Small intestine (tissue), 7 donors: ENCODE data around the gene CCL1. TPM values are rescaled to one million over a fixed set of nuclear protein-coding genes. Genes with fewer than 3 reads are reported as not detected.

Experiments
- DNase-seq, 2 donors: peaks; one replicate each; pipeline versions ENCODE4 v3.0.0 to v3.0.0-alpha.2; 2013
- FAIRE-seq: peaks from 2 replicates; lab custom pipeline; 2012; peaks lifted over from hg19 to GRCh38; lab: Jason Lieb, UNC
- H3K27ac ChIP-seq, 3 donors: one replicate each; pipeline ENCODE4 v1.5.1; 2013; ENCODE audit warnings: low read length in 2 of 3, mild to moderate bottlenecking in 2 of 3, control low read depth in 1 of 3, inconsistent platforms in 1 of 3, low read depth in 1 of 3, moderate library complexity in 1 of 3
- H3K27me3 ChIP-seq, 3 donors: one replicate each; pipeline ENCODE4 v1.6.1; 2013; ENCODE audit warnings: low read length in 3 of 3, inconsistent platforms in 1 of 3; ENCODE audit not compliant: control insufficient read depth in 3 of 3, insufficient read depth in 3 of 3
- H3K36me3 ChIP-seq, 3 donors: one replicate each; pipeline ENCODE4 v1.6.1; 2013; ENCODE audit warnings: low read length in 3 of 3, inconsistent platforms in 1 of 3, low read depth in 1 of 3, mild to moderate bottlenecking in 1 of 3, moderate library complexity in 1 of 3; ENCODE audit not compliant: control insufficient read depth in 3 of 3, insufficient read depth in 2 of 3
- H3K4me1 ChIP-seq, 3 donors: one replicate each; pipeline ENCODE4 v1.6.1; 2013; ENCODE audit warnings: low read length in 2 of 3, inconsistent platforms in 1 of 3, low read depth in 1 of 3, mild to moderate bottlenecking in 1 of 3, moderate library complexity in 1 of 3; ENCODE audit not compliant: control insufficient read depth in 3 of 3, insufficient read depth in 2 of 3
- H3K4me3 ChIP-seq, 3 donors: one replicate each; pipeline ENCODE4 v1.5.1; 2013; ENCODE audit warnings: low read length in 3 of 3, control low read depth in 1 of 3, inconsistent platforms in 1 of 3, low read depth in 1 of 3, mild to moderate bottlenecking in 1 of 3, moderate library complexity in 1 of 3
- H3K9me3 ChIP-seq, 2 donors: one replicate each; pipeline ENCODE4 v1.6.1; 2013; ENCODE audit warnings: low read depth in 1 of 2, low read length in 1 of 2; ENCODE audit not compliant: control insufficient read depth in 2 of 2, insufficient read depth in 1 of 2
- WGBS, 3 donors: extraction: QIAGEN DNeasy Blood & Tissue Kit; methylation state at CpG; one replicate each; pipeline ENCODE4 v1.1.7; 2013; 5-methylcytosine and 5-hydroxymethylcytosine counted together
- polyA plus RNA-seq, 4 donors: library from polyadenylated mRNA; stranded (reverse) in 3 of 4; unstranded in 1 of 4; fragments of 200-250 nt in 3 of 4; fragments of 120-200 nt in 1 of 4; gene quantifications; one replicate each; pipeline versions ENCODE4 v1.2.1 to v1.2.3, GENCODE V29; 2013
- donor health status: healthy with polysubstance abuse.
- donor health status: control.
- donor health status: control.
- donor health status: Bipolar disorder and iron deficiency.
- donor health status: healthy.

Gene CCL1
- polyA plus RNA-seq, 4 donors: not detected

DNA sequence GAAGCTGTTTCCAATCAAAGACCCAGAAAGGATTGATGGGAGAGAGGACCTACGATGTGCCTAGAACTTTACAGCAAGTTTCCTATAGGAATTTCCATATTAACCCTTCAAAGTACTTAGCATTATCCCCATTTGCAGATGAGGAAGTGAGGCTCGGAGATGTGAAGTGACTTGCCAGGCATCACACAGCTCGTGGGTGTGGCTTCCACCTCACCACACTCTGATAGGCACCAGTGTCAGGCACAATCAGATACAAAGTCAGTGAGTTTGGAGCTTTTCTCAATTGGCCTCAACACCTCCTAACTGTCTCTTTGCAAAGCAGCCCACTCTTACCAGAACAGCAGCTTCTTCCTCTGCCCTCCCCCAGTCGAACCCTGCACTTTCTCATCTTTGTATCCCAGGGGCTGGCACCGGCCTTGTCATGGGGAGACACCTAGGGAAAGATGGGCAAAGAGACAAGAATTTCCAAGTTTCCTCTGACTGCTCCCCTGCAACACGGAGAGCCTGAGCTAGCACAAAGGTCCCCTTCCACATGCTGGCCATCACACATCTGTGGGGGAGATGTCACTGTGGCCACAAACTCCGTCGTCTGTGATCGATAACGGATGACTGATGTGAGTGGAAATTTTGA, 37.4 kb upstream of the CCL1 start:
- Histone ChIP-seq H3K27ac (no peak overlapping the region), H3K4me3 (no peak overlapping the region), H3K9me3 (no peaks in the 10 kb centered on the region), H3K36me3 (no peaks in the 10 kb centered on the region), H3K27me3 (peaks cover 0 to 2% (median 1%) of the 10 kb centered on the region in 3 donors), H3K4me1 (no peaks in the 10 kb centered on the region)
- WGBS, 3 donors: 63 to 72% (median 67%) methylated on average over 10 of the region's 10 CpGs
- FAIRE-seq (no peak), DNase-seq (no peak)

- H3K4me1 ChIP-seq: no peaks in the 10 kb centered on the region
- H3K36me3 ChIP-seq: no peaks in the 10 kb centered on the region
- no peak for DNase-seq
- no peak overlapping the region for H3K4me3 ChIP-seq
- H3K27me3 ChIP-seq: peaks cover 0 to 2% (median 1%) of the 10 kb centered on the region in 3 donors
- no peak for FAIRE-seq
- no peaks in the 10 kb centered on the region for H3K9me3 ChIP-seq
- WGBS, 3 donors: 41 to 63% (median 54%) methylated on average over 1 of the region's 1 CpG
- no peak overlapping the region for H3K27ac ChIP-seq
Observed at GRCh38 chr17:34399725-34400124, 36.7 kb upstream of the CCL1 start.

- DNase-seq (no peak), FAIRE-seq (no peak)
- Histone ChIP-seq H3K9me3 (no peaks in the 10 kb centered on the region), H3K36me3 (no peaks in the 10 kb centered on the region), H3K27me3 (peaks cover 0 to 2% (median 1%) of the 10 kb centered on the region in 3 donors), H3K4me1 (no peaks in the 10 kb centered on the region), H3K4me3 (no peak overlapping the region), H3K27ac (no peak overlapping the region)
- 19 to 42% (median 27%) methylated on average over 2 of the region's 2 CpGs for WGBS, 3 donors
Observed at GRCh38 chr17:34398990-34399389, 36.0 kb upstream of the CCL1 start.

DNA sequence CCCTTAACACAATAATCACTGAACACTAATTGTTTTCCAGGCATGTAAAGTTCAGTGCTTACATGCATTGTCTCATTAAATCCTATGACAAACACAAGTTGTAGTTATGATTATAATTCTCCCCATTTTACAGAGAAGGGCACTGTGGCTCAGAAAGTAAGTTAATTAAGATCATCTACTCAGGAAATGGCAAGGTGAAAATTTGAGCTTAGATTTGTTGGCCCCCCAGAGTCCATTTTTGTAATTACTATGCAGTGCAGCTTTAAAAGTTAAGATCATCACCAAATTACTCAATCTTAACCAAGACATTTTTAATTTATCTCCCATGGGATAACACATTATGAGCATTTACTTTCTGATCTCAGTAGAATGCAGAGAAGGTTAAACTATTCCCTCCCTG, 34.2 kb upstream of the CCL1 start:
- H3K4me1 ChIP-seq: no peaks in the 10 kb centered on the region
- FAIRE-seq: no peak

DNA sequence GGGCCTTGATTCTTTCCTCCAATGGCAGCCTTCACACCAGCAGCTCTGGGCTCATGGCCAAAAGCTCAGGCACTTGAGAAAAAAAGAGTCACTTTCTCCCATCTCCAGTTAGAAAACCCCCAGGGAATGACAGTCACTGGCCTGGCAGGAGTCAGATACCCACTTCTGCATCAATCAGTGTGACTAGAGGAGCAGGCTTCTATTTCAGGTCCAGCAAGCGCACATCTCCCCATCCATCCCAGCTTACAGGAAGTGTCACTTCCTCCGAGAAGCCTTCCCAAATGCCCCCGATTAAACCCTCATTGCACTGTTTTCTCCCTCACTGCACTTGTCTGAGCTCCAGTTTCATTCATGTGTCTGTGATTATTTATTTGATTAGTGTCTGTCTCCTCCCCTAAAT, 30.4 kb upstream of the CCL1 start:
- no peak overlapping the region for H3K4me3 ChIP-seq

More for the DNA sequence above, 34.2 kb upstream of the CCL1 start:
- H3K27ac ChIP-seq: no peak overlapping the region
- H3K27me3 ChIP-seq: peaks cover 0 to 2% (median 1%) of the 10 kb centered on the region in 3 donors
- no peak for DNase-seq
- no peaks in the 10 kb centered on the region for H3K36me3 ChIP-seq
- no peaks in the 10 kb centered on the region for H3K9me3 ChIP-seq
- no peak overlapping the region for H3K4me3 ChIP-seq

DNA sequence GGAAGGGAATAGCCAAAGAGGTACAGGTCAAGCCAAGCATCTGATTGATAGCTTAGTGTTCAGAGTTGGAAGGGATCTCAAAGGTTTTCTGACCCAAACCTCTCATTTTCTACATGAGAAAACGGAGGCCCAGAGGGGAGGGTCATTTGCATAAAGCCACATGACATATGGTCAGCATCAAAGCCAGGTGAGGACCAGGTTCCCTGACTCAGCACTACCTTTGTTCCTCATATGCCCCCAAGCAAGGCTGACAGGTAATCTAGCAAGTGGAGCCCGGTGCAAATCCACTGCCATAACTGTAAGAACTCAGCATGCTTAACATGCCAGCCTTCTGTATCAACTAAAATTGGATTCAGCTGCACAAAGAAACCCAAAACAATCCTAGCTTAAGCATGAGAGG, 28.2 kb upstream of the CCL1 start:
- no peak overlapping the region for H3K4me3 ChIP-seq
- no peak overlapping the region for H3K27ac ChIP-seq
- no peak for FAIRE-seq
- 49 to 67% (median 57%) methylated on average over 2 of the region's 2 CpGs for WGBS, 3 donors
- no peaks in the 10 kb centered on the region for H3K36me3 ChIP-seq
- H3K4me1 ChIP-seq: no peaks in the 10 kb centered on the region
- no peak for DNase-seq
- peaks cover 0 to 2% (median 0%) of the 10 kb centered on the region in 3 donors for H3K27me3 ChIP-seq
- no peaks in the 10 kb centered on the region for H3K9me3 ChIP-seq

More for the DNA sequence above, 30.4 kb upstream of the CCL1 start:
- H3K4me1 ChIP-seq: no peaks in the 10 kb centered on the region
- WGBS, 3 donors: 72 to 85% (median 83%) methylated on average over 3 of the region's 3 CpGs
- peaks cover 0 to 2% (median 0%) of the 10 kb centered on the region in 3 donors for H3K27me3 ChIP-seq
- no peaks in the 10 kb centered on the region for H3K36me3 ChIP-seq
- FAIRE-seq (no peak), DNase-seq (no peak)
- H3K9me3 ChIP-seq: no peaks in the 10 kb centered on the region
- no peak overlapping the region for H3K27ac ChIP-seq

- Histone ChIP-seq H3K27me3 (peaks cover 0 to under 1% (median 0%) of the 10 kb centered on the region in 3 donors), H3K36me3 (no peaks in the 10 kb centered on the region), H3K4me3 (no peak overlapping the region), H3K4me1 (no peaks in the 10 kb centered on the region), H3K27ac (no peak overlapping the region), H3K9me3 (no peaks in the 10 kb centered on the region)
- DNase-seq: no peak
- no peak for FAIRE-seq
- 84 to 91% (median 90%) methylated on average over 4 of the region's 4 CpGs for WGBS, 3 donors
Observed at GRCh38 chr17:34390649-34391048, 27.6 kb upstream of the CCL1 start.

DNA sequence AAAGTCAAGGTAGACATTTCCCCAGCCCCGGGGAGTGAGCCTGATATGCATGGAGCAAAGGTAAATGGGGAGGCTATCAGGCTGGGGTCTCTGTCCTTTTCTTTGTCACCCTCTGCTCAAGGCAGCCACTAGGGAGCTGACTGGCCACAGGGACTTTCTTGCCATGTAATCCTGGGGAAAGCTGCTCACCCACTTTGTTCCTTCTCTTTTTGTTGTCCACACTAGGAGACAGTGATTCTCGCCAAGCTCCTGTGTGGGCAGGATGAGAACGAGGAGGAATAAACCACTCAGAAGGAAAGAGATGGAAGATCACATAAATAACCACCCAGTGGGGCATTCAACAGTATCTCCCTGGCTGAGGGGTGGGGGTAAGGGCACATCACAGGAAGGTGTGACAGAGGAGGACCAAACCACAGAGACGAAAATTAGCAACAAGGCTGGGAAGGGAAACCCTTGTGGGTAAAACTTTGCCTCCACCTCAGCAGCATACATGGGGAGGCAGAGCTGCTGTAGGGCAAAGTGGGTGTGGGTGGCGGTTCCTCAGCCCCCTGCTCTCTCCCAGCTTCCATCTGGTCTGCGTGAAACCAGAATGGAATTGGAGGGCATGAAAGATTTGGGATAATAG, 26.2 kb upstream of the CCL1 start:
- no peak for FAIRE-seq
- WGBS, 3 donors: 55 to 61% (median 58%) methylated on average over 6 of the region's 6 CpGs

More for the DNA sequence above, 26.2 kb upstream of the CCL1 start:
- no peak overlapping the region for H3K27ac ChIP-seq
- DNase-seq: no peak
- H3K4me3 ChIP-seq: no peak overlapping the region
- H3K27me3 ChIP-seq: peaks cover 0 to 4% (median 0%) of the 10 kb centered on the region in 3 donors
- no peaks in the 10 kb centered on the region for H3K9me3 ChIP-seq
- H3K36me3 ChIP-seq: no peaks in the 10 kb centered on the region
- no peaks in the 10 kb centered on the region for H3K4me1 ChIP-seq
